Activated CD4-positive, alpha-beta T cell treated with anti-CD3 and anti-CD28 coated beads for 24 hours (primary cell): ENCODE results near the gene VENTX.

Experiments
- DNase-seq, 2 donors: peaks; one replicate each; pipeline ENCODE4 v3.0.0-alpha.2; 2020; ENCODE audit warnings: low read depth in 2 of 2

The VENTX gene

DNA sequence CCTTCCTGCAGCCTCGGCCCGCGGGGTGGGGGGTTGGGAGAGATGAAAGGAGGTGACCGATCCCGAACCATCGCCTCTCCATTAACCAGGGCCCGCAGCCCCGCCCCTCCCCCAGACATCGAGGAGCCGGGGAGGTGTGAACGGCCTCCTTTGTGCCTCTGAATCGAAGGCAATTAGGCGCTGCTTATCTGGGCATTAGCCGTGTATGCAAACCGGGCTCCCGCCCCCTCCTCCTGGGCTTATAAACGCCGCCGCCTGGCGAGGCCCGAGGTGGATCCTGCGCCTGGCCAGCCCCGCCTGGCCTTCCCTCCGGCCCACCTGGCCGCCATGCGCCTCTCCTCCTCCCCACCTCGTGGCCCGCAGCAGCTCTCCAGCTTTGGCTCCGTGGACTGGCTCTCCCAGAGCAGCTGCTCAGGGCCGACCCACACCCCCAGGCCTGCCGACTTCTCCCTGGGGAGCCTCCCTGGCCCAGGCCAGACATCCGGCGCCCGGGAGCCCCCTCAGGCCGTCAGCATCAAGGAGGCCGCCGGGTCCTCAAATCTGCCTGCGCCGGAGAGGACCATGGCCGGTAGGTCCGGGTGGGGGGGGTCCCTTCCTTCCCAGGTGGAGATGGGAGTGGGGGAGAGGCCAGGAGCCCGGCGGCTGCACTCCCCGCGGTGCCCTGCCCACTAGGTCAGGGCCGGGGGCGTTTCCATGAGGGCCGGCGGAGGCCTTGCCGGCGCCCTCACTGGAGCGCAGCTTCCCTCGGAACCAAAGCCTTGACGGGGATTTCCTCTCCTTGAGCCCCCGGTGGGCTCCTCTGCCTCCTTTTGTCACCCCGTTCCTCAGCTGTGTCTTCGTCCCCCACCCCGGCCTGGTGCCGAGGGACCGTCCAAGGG lies at the start of gene VENTX:
TSS of gene VENTX (plus strand) at position 268 of the 878 bp plus-strand sequence. CDS start at position 328, 60 bp downstream.
- DNase-seq: no peak

- no peak for DNase-seq
These were observed 49.6 kb upstream of the VENTX start for GRCh38 chr10:133187906-133188681.

DNA sequence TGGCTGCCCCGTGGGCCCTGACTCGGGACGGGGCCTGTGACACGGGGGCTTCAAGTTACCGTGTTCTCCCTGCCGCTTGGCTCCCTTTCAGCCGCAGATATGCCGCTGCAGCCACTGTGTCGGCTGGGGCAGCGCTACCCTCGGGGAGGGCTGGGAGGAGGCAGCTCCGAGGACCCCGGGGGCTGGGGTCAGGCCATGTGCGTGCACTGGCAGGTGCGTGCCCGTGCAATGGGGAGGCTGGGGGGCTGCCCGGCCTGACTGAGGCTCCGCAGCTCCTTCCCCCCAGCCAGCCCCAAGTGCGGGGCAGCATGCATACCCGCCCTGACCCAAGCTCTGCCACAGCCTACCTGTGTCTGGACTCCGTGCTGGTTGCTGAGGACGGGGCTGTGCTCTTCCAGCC lies 48.4 kb upstream of the VENTX start:
- no peak for DNase-seq

DNA sequence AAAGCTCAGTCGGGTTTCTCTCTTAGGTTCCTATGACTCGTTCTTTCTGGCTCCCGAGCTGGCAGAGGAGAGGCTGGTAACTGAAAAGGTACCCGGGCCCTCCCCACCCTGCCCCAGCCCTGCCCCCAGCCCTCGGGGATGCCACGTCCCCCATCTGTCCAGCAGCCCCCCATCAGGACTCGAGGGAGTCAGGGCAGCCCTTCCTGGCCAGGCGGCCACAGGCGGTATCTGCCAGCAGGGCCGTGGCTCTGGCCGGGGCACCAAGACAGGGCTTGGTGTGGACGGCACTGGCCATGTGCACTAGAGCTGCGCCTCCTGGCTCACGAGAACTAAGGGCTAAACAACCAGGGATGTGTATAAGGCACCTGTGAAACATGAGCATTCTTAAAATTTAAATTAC lies 47.9 kb upstream of the VENTX start:
- DNase-seq: no peak

GRCh38 chr10:133190225-133190624 lies 47.4 kb upstream of the VENTX start:
- DNase-seq: no peak

- no peak for DNase-seq
These were observed 46.0 kb upstream of the VENTX start for GRCh38 chr10:133191651-133192050.

GRCh38 chr10:133194151-133194550 lies 43.5 kb upstream of the VENTX start:
- no peak for DNase-seq

DNA sequence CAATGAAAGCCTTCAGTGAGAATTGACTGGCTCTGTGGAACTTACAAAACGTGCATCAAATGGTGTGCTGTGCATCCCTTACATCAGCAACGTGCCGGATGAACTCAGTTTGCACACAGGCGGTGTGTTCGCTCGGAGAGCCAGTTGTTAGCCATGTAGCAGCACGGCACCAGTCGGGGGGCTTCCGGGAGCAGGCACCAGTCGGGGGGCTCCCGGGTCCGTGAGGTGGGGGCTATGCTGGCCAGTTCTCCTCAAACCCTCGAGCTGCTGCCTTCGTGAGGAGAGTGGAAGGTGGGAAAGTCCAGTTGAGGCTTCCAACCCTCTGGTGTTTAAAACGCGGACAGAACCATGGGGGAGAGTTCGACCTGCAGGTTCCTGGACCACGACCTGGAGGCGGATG lies 42.6 kb upstream of the VENTX start:
- no peak for DNase-seq

DNA sequence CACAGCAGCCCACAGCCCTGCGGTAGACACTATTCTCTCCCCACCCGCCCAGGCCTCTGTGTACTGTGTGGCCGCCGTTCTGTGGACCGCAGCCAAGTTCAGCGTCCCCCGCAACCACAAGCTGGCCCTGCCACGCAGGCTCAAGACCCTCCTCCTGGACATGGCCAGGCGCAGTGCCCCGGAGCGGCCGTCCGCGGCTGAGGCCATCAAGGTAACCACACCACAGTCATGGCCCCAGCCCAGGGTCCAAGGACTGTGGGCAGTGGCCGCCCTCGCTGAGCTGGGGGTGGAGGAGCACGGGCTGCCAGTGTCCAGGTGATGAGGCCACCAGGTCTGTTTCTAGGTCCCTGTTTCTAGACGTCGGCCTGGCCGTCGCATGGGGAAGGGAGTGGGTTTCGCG lies 42.0 kb upstream of the VENTX start:
- DNase-seq: no peak

- no peak for DNase-seq
These were observed 41.3 kb upstream of the VENTX start for GRCh38 chr10:133196221-133196915.

GRCh38 chr10:133196936-133197758 lies 40.5 kb upstream of the VENTX start:
- no peak for DNase-seq

- no peak for DNase-seq
These were observed 39.9 kb upstream of the VENTX start for GRCh38 chr10:133197786-133198185.

DNA sequence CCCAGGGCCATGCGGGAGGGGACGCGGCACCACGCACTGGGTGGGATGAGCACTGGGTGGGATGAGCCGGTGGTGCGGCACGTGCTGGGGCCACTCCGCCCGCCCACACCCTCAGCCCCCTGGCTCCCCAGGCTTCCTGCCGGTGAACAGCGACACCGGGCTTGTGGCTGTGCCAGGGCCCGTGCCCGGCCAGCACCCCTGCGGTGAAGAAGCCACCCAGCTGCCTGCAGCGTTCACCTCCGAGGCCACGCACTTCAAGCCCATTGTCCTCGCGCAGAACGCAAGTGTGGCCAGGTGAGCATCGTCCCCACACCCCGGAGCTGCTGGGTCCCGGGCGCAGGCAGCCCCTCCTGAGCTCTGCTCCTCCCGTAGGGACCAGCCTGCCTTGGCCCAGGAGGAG lies 39.4 kb upstream of the VENTX start:
- no peak for DNase-seq

- no peak for DNase-seq
These were observed 38.8 kb upstream of the VENTX start for GRCh38 chr10:133198621-133199487.

GRCh38 chr10:133199488-133199885 lies 38.2 kb upstream of the VENTX start:
- no peak for DNase-seq

GRCh38 chr10:133199992-133200611 lies 37.6 kb upstream of the VENTX start:
- DNase-seq: no peak

DNA sequence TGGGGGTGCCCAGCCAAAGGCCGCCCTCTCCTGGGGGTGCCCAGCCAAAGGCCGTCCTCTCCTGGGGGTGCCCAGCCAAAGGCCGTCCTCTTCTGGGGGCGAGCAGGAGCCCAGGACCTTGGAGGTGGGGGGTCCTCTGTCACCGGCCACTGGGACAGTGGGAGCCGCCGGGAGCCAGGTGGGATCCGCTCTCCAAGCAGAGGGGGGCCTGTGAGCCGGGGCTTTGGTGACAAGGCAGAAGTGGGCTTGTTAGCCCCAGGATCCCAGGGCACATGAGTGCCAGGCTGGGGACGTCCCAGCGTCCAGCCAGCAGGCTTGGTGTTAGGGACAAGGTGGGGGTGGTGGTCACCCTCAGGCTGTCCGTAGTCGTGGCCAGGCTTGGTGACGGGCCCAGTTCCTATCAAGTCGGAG lies 37.0 kb upstream of the VENTX start:
- no peak for DNase-seq

GRCh38 chr10:133201151-133201947 lies 36.3 kb upstream of the VENTX start:
- DNase-seq: no peak
